GM19438 (cell line): ENCODE measurements around the gene LOXHD1.

ENCODE experiments used
- ATAC-seq: cut with Tn5 transposase; IDR thresholded peaks from one replicate; pipeline ENCODE4 v1.9.1; 2021; ENCODE audit warnings: low read depth; ENCODE audit not compliant: unreplicated experiment

The LOXHD1 gene

GRCh38 chr18:46577546-46577945 is 79.5 kb downstream of the LOXHD1 start:
- ATAC-seq, result no peak

- no peak for ATAC-seq
Observed at GRCh38 chr18:46575851-46576250, 81.2 kb downstream of the LOXHD1 start.

GRCh38 chr18:46574743-46575115 is 82.3 kb downstream of the LOXHD1 start:
- ATAC-seq, result no peak

GRCh38 chr18:46574000-46574742 is 82.8 kb downstream of the LOXHD1 start:
- ATAC-seq, result no peak

- ATAC-seq, result no peak
Observed at GRCh38 chr18:46573156-46573555, 83.9 kb downstream of the LOXHD1 start.

GRCh38 chr18:46571756-46572155 is 85.3 kb downstream of the LOXHD1 start:
- ATAC-seq, result no peak

GRCh38 chr18:46570666-46571065 is 86.4 kb downstream of the LOXHD1 start:
- ATAC-seq, result no peak

GRCh38 chr18:46570134-46570533 is 86.9 kb downstream of the LOXHD1 start:
- ATAC-seq, result no peak

- no peak for ATAC-seq
Observed at GRCh38 chr18:46569211-46569610, 87.8 kb downstream of the LOXHD1 start.

GRCh38 chr18:46567196-46567595 is 89.8 kb downstream of the LOXHD1 start:
- no peak for ATAC-seq

GRCh38 chr18:46566111-46566510 is 90.9 kb downstream of the LOXHD1 start:
- ATAC-seq, result no peak

GRCh38 chr18:46565256-46565655 is 91.8 kb downstream of the LOXHD1 start:
- ATAC-seq, result no peak

- no peak for ATAC-seq
Observed at GRCh38 chr18:46563317-46563716, 93.7 kb downstream of the LOXHD1 start.

GRCh38 chr18:46562674-46563192 is 94.3 kb downstream of the LOXHD1 start:
- ATAC-seq, result no peak

GRCh38 chr18:46560671-46561045 is 96.4 kb downstream of the LOXHD1 start:
- no peak for ATAC-seq

- no peak for ATAC-seq
Observed at GRCh38 chr18:46559946-46560670, 96.9 kb downstream of the LOXHD1 start.

GRCh38 chr18:46559296-46559695 is 97.7 kb downstream of the LOXHD1 start:
- no peak for ATAC-seq

- no peak for ATAC-seq
Observed at GRCh38 chr18:46556590-46557206, 100.3 kb downstream of the LOXHD1 start.

GRCh38 chr18:46555724-46556123 is 101.3 kb downstream of the LOXHD1 start:
- ATAC-seq, result no peak

GRCh38 chr18:46555213-46555612 is 101.8 kb downstream of the LOXHD1 start:
- no peak for ATAC-seq

- ATAC-seq, result no peak
Observed at GRCh38 chr18:46554406-46555080, 102.5 kb downstream of the LOXHD1 start.
